MG63 (cell line): ENCODE results near the gene PRELID3B. TPM values are rescaled to one million over a fixed set of nuclear protein-coding genes. Genes with fewer than 3 reads are reported as not detected.

ENCODE experiments used
- total RNA-seq: library from RNA; depleted of rRNA; stranded (reverse); fragments of >200 nt; shearing (Covaris generic); gene quantifications from 2 replicates; pipeline ENCODE4 v1.2.3, GENCODE V29; 2014; ENCODE audit warnings: low replicate concordance; rRNA removed

Gene PRELID3B
- total RNA-seq, 1 experiment from 2014 or later = 177 TPM

Other genes starting within 250 kb of the PRELID3B start
- 1.1 and 1.7 TPM in 2 replicates for gene GNAS-AS1, start 191.9 kb downstream of the PRELID3B start, total RNA-seq
- gene GNAS, start 190.1 kb downstream of the PRELID3B start, total RNA-seq = 494 and 560 TPM in 2 replicates
- 72.4 and 80.7 TPM in 2 replicates for gene NELFCD, start 61.5 kb downstream of the PRELID3B start, total RNA-seq
- gene CTSZ, start 35.5 kb downstream of the PRELID3B start, total RNA-seq = 445 and 487 TPM in 2 replicates
- not detected in 2 replicates for gene TUBB1, start 23.4 kb downstream of the PRELID3B start, total RNA-seq
- 32.4 and 44.2 TPM in 2 replicates for gene ATP5F1E, start 10.5 kb downstream of the PRELID3B start, total RNA-seq
- gene ZNF831, start 121.0 kb upstream of the PRELID3B start, total RNA-seq = not detected in 2 replicates